ENCODE data around the gene SETD4. TPM values are rescaled to one million over a fixed set of nuclear protein-coding genes. Genes with fewer than 3 reads are reported as not detected.

SETD4 gene
- total and polyA plus RNA-seq, 12 donors = 6.7 to 13.1 (median 10.7) TPM

- Histone ChIP-seq H3K36me3 (no peaks in the 10 kb centered on the region), H3K9me3 (peaks cover 0 to 4% (median 0%) of the 10 kb centered on the region in 11 donors), H3K27ac (no peak overlapping the region), H3K4me1 (peaks cover 0 to 8% (median 0%) of the 10 kb centered on the region in 9 donors), H3K4me3 (no peak overlapping the region), H3K27me3 (peaks cover 0 to 72% (median 32%) of the 10 kb centered on the region in 7 donors)
- DNase-seq (no peak), ATAC-seq (no peak)
- WGBS, 2 donors = 95 to 100% methylated on average over 3 of the region's 3 CpGs
- intact Hi-C loops (cut with DNase I) = no loop called here
- TF ChIP-seq, protein P1, sequence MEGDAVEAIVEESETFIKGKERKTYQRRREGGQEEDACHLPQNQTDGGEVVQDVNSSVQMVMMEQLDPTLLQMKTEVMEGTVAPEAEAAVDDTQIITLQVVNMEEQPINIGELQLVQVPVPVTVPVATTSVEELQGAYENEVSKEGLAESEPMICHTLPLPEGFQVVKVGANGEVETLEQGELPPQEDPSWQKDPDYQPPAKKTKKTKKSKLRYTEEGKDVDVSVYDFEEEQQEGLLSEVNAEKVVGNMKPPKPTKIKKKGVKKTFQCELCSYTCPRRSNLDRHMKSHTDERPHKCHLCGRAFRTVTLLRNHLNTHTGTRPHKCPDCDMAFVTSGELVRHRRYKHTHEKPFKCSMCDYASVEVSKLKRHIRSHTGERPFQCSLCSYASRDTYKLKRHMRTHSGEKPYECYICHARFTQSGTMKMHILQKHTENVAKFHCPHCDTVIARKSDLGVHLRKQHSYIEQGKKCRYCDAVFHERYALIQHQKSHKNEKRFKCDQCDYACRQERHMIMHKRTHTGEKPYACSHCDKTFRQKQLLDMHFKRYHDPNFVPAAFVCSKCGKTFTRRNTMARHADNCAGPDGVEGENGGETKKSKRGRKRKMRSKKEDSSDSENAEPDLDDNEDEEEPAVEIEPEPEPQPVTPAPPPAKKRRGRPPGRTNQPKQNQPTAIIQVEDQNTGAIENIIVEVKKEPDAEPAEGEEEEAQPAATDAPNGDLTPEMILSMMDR (IDR thresholded peaks at IDR 0.05) = no peak
Observed at GRCh38 chr21:36099000-36099399, 38.7 kb upstream of the SETD4 start.

DNA sequence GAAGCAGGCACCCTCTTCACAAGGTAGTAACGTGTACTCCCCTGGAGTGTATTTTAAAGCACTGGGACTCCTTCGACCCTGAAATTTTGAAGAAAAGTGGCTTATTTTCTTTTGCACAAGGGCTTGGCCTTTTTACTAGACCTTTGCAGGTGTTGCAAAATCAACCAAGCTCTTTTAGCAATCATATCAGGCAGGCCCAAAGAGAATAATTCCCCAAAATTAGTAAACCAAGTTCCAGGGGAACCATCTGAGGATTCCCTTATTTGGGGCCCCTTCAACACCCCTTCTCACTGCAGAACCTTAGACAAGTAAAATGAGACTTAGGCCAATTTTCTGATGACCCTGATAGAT, 37.8 kb upstream of the SETD4 start:
- no peak overlapping the region for H3K27ac ChIP-seq
- WGBS, 2 donors = 68 to 71% methylated on average over 2 of the region's 2 CpGs
- DNase-seq = no peak

GRCh38 chr21:36097427-36098181, 37.3 kb upstream of the SETD4 start:
- Histone ChIP-seq H3K27ac (no peak overlapping the region), H3K4me1 (peaks cover 0 to 8% (median 0%) of the 10 kb centered on the region in 9 donors), H3K27me3 (peaks cover 0 to 58% (median 25%) of the 10 kb centered on the region in 7 donors), H3K36me3 (no peaks in the 10 kb centered on the region), H3K4me3 (no peak overlapping the region), H3K9me3 (peaks cover 0 to 18% (median 0%) of the 10 kb centered on the region in 11 donors)
- DNase-seq (no peak), ATAC-seq (peak in 1 of 8 donors; percentile 46)
- 63 to 69% methylated on average over 8 of the region's 8 CpGs for WGBS, 2 donors
- intact Hi-C loops (cut with DNase I) = no loop called here
- TF ChIP-seq, protein P1 (IDR thresholded peaks at IDR 0.05) = no peak

More for the DNA sequence above, 37.8 kb upstream of the SETD4 start:
- H3K4me1 ChIP-seq = peaks cover 0 to 8% (median 0%) of the 10 kb centered on the region in 9 donors
- H3K9me3 ChIP-seq = peaks cover 0 to 12% (median 0%) of the 10 kb centered on the region in 11 donors
- no peak overlapping the region for H3K4me3 ChIP-seq
- intact Hi-C loops (cut with DNase I) = no loop called here
- no peak for ATAC-seq
- H3K36me3 ChIP-seq = no peaks in the 10 kb centered on the region
- TF ChIP-seq, protein P1 (IDR thresholded peaks at IDR 0.05) = no peak
- peaks cover 0 to 64% (median 30%) of the 10 kb centered on the region in 7 donors for H3K27me3 ChIP-seq

DNA sequence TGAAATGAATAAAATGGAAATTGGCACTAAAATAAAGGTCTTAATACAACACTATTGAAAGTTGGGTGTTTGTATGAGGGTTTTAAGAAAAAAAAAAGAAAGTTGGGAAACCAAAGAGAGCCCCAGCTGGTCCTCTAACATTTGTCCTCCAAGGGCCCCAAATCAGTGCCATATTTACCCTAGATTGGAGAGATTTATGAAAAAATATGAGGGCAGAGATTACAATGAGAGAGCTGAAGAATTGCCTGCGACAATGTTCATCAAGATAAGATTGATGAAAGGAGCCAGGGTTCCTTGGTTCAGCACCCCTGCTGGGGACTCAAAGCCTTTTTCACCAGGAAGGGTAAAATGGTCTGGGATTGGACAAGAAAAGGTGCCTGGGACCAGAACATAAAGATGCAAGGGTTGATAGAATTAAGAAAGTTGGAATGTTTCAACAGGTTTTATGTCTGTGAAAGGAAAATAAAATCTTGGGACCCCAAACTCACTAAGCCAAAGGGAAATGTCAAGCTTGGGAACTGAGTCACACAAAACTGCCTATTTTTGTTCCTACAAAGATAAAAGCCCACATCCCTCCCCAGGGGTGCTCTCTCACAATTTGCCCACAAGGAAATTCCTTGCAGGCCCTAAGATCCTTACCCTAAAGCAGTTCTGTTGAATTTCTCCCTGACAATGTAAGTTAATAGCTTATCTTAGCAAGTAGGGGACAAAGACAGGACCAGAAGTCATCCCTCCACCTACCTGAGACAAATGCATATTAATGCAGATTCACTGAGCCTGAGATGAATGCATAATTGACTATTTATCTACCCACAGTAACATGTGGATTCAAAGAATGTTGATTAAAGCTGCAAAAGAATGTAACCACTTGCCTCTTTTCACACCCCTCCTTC, 36.3 kb upstream of the SETD4 start:
- H3K9me3 ChIP-seq = peaks cover 0 to 18% (median 0%) of the 10 kb centered on the region in 11 donors
- DNase-seq = no peak
- peaks cover 0 to 49% (median 15%) of the 10 kb centered on the region in 7 donors for H3K27me3 ChIP-seq
- TF ChIP-seq, protein P1 (IDR thresholded peaks at IDR 0.05) = no peak
- ATAC-seq = no peak
- no peak overlapping the region for H3K27ac ChIP-seq
- H3K36me3 ChIP-seq = no peaks in the 10 kb centered on the region
- H3K4me1 ChIP-seq = peaks cover 0 to 8% (median 0%) of the 10 kb centered on the region in 9 donors
- no peak overlapping the region for H3K4me3 ChIP-seq
- intact Hi-C loops (cut with DNase I) = no loop called here
- WGBS, 2 donors = 34 to 41% methylated on average over 1 of the region's 1 CpG

All from heart right ventricle (tissue), 16 donors.